GM18526 (cell line): ENCODE results near the gene EFTUD2.

Experiments
- POLR2A ChIP-seq: IDR thresholded peaks from 3 replicates; pipeline ENCODE4 v1.6.1; 2011; ENCODE audit not compliant: insufficient read length; ENCODE audit errors: extremely low read depth

The EFTUD2 gene

DNA sequence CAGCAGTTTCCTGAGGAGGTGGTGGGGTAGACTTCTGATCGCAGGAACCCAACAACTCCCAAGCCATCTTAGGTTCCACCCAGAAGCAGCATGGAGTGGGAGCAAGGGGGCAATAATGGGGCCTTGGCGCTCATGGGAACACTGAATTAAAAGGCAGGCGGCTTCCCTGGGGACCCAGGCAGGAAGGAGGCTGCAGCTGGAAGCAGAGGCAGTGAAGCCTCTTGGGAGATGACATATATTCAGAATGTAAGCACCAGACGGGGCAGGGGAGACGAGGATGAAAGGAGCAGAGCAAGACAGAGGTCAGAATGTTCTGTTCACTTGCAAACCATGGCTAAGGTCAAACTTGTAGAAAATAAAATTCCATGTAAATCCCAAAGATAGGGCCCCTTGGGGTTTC lies 48.6 kb downstream of the EFTUD2 start:
- TF ChIP-seq POLR2A, result no peak

- TF ChIP-seq POLR2A, result no peak
These were observed 49.2 kb downstream of the EFTUD2 start for GRCh38 chr17:44850025-44850424.

DNA sequence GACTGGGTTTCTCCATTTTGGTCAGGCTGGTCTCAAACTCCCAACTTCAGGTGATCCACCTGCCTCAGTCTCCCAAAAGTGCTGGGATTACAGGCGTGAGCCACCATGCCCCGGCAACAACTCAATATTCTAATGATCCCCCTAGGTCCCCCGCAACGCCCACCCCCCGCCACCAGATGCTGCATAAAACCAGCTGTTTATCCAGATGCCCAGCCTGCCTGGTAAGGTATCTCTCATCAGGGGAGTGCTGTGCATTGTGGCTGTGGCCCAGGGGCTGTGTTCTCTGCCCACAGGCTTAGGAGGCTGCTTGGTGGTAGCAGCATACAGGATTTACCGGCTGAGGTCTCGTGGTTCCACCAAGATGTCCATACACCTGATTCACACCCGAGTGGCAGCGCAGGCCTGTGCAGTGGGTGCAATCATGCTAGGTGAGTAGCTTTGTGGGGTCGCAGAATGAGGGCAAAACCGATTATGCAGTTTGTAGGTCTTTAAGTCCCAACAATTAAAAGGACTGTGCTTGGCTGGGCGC lies 50.2 kb downstream of the EFTUD2 start:
- no peak for TF ChIP-seq POLR2A

DNA sequence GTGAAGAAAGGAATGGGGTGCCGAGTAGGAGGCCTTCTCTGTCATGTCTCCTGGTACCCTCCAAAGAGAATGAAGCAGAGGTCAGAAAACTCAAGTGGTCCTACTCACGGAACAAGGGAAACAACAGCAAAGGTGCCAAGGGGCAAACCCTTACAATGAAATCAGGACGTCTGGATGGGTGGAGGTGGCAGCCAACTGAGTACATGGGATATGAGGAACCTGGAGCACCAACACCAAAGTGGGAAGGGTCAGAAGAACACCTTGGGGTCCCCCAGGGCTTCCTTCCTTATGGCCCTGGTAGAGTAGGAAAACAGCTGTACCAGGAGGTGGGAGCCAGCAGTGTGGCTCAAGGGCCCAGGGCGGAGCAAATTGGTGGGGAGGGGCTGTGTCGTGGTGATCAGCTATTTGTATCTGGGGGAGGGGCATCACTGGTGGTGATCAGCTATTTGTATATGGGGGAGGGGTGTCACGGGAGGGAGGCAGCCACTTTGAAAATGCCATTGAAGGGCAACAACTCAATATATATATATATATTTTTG lies 50.9 kb downstream of the EFTUD2 start:
- TF ChIP-seq POLR2A, result no peak

DNA sequence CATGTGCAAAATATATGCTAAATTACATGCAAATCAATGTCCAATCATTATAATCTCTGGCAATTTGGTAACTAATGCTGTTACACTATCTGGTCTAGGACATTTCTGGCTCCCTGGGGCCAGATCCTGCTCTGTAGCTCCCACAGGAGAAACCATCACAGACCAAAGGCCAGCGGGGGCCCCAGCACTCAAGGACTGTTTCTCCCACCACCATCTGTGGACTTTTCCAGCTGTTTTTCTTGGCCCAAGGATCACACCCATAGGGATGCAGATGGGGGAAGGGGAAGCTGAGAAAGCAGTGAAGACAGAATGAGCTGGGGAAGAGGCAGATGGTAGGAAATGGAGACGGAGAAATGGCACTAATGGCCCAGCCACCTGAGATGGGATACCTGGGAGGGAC lies 51.7 kb downstream of the EFTUD2 start, which contains the start of gene HIGD1B:
Gene HIGD1B (plus strand): TSS at position 298 of the 400 bp plus-strand sequence. CDS start 270 bp downstream, outside the sequence.
- TF ChIP-seq POLR2A, result no peak

DNA sequence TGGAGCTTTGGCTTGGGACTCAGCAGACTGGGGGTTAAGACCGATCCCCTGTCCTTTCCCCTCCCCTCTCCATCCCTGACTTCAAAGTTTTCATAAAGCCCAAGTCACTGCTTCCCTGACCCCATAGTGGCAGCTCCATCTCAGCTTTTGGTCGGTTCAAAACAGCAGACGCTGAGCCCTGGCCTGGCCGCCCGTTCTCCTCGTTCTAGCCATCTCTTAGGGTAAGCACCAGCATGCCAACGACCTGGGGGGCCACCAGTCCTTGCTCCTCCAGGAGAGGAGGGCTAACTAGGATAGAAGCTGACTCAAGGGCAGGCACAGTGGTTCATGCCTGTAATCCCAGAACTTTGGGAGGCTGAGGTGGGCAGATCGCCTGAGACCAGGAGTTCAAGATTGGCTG lies 53.0 kb downstream of the EFTUD2 start:
- TF ChIP-seq POLR2A, result no peak

DNA sequence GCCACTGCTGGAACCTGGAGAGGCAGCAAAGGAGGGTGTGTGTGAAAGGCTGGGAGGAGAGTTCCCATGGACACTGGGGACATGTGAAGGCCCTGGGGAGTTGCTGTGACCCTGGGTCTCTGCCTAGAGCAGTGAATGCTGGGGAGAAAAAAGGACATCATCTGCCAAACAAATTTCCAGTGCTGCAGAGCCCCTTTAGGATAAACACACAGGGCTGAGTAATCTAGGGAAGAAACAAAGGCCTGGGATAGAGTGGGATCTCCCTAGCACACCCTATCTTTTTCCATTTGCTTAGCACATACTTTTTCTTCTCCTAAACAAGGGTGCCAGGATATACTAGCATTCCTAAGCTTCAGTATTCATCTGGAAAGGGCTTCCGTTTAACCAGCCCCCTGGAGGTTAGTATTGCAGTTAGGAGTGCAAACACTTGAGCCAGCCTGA lies 54.8 kb downstream of the EFTUD2 start:
- TF ChIP-seq POLR2A, result no peak

GRCh38 chr17:44842748-44843147 lies 56.5 kb downstream of the EFTUD2 start:
- no peak for TF ChIP-seq POLR2A

DNA sequence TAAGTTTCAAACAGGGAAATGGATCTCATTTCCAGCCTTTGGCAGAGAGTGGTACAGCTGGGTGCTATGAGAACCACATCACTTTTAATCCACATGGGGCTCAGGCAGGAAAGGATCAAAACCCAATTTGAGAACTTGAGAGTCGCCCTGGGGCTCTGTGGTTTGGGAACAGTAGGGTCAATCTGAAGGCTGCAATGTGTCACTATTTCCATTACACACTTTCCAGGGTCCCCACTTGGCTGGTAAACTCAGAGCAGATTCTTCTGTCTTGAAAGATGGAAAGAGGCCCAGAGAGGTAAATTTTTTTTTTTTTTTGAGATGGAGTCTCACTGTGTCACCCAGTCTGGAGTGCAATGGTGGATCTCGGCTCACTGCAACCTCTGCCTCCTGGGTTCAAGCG lies 58.3 kb downstream of the EFTUD2 start:
- no peak for TF ChIP-seq POLR2A

DNA sequence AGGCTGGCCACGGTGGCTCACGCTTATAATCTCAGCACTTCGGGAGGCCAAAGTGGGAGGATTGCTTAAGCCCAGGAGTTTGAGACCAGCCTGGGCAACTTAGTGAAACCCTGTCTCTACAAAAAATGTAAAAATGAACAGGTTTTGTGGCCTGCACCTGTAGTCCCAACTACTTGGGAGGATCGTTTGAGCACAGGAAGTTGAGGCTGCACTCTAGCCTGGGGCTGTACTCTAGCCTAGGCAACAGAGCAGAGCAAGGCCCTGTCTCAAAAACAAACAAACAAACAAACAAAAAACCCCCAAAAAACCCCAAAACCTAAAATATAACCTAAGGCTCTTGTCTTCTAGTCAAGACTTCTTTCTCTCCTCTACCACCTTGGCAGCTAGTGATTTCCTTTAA lies 59.0 kb downstream of the EFTUD2 start:
- TF ChIP-seq POLR2A, result no peak

- TF ChIP-seq POLR2A, result no peak
These were observed 62.0 kb downstream of the EFTUD2 start for GRCh38 chr17:44837196-44837595.

DNA sequence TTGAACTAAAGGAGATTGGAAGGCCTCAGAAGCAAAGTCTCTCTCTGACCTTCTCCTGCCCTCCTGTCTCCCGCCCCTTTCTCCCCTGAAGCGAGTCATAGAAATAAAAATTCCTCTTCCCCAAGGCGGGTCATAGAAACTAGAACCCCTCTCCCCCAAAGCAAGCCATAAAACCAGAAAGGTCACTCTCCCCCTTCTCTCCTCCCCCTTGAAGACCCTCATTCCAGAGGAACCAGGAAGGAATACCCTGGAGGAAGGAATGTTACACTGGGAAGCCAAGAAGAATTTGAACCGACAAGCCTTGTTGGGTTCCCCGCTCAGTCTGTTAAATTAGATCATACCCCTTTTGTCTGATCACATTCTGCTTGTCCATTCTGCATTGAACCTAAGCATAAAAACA lies 66.4 kb downstream of the EFTUD2 start:
- no peak for TF ChIP-seq POLR2A

- no peak for TF ChIP-seq POLR2A
These were observed 67.9 kb downstream of the EFTUD2 start for GRCh38 chr17:44831371-44831770.

DNA sequence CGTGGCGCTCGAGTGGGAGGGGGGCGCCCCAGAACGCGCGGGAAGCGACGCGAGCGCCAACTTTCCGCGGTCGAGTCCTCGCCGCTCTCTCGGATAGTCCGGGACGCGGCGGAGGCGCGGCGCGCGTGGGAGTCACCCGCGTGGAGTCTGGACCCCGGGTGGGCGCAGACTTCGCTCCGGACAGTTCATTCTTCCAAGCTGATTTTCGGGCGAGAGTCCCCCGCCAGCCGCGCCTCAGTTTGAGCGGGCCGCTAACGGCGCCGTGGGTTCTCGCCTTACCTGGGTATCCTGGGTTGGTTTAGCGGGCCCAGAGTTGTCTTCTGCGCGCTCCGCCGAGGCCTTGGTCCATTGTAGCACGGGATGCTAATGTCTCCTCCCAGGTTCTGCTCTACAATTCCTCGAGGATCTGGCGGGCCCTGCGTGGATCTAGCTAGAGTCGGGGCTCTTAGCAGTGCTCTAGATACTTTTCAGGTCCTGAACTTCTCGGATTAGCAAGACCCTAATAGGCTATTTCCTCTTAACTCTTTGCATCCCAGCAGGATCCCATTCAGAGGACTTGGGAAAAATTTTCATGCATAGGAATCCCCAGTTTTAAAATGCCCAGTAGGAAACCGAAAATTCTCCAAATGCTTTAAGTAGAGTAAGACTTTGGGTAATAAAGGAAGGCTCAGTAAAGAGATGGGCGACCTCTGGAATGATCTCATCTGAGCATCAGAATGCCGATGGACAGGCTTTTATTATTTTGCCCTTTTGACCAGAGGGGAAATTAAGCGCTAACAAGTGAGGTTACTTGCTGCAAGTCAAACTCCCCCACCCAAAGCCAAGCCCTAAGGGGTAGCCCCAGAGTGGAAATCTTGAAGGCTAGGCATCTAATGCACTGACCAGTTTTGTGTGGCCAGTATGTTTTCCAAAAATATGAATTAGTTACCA lies 68.6 kb downstream of the EFTUD2 start:
- no peak for TF ChIP-seq POLR2A

GRCh38 chr17:44829523-44830358 lies 69.5 kb downstream of the EFTUD2 start, which contains the start of gene GJC1:
Gene GJC1 (minus strand): TSS chr17:44830287. CDS start chr17:44805817, 24,470 bp downstream.
- no peak for TF ChIP-seq POLR2A
